HCT116 (cell line): ENCODE measurements around the gene TRPM3. TPM values are rescaled to one million over a fixed set of nuclear protein-coding genes. Genes with fewer than 3 reads are reported as not detected.

Source experiments
- ATAC-seq: fragments of 200-7000 bp; cut with Tn5 transposase; 2 replicates; pipeline ENCODE4 v1.9.1; 2020; ENCODE audit warnings: mild to moderate bottlenecking, moderate library complexity
- BruUV-seq: library from RNA; stranded (reverse); fragments of 400-500 nt; replicated peaks from 2 replicates; lab custom pipeline; 2021; lab: Mats Ljungman, UMichigan
- CTCF ChIA-PET: fragments of 300-600 bp; sonication (Branson Sonifier 250); formaldehyde crosslinking; loops from one replicate; lab custom pipeline; 2021; ENCODE audit warnings: antibody characterized with exemption; lab: Charles Lee
- POLR2A ChIA-PET: fragments of 300-600, 350-600 bp; sonication (Branson Sonifier 250); formaldehyde crosslinking; loops from one replicate; lab custom pipeline; 2021; ENCODE audit warnings: antibody characterized with exemption; lab: Charles Lee
- RAD21 ChIA-PET, 2 experiments: fragments of 300-600 bp; sonication (Branson Sonifier 250); formaldehyde crosslinking; loops; one replicate each; lab custom pipeline; 2023; ENCODE audit warnings: low total read pairs in 2 of 2; ENCODE audit not compliant: uncharacterized antibody in 2 of 2, unreplicated experiment in 2 of 2, low non-redundant PET in 1 of 2; lab: Charles Lee
- DNase-seq: peaks from one replicate; pipeline ENCODE4 v3.0.0-alpha.2; 2010; ENCODE audit warnings: low read depth, low spot score
- H2AFZ ChIP-seq: fragments of 200-600 bp; shearing (Covaris generic), sonication (generic); 2 replicates; pipeline ENCODE4 v1.6.1; 2017; ENCODE audit warnings: low read depth, mixed run types, mixed read lengths, antibody characterized with exemption, low read length; ENCODE audit not compliant: poor library complexity, severe bottlenecking
- H3K27ac ChIP-seq: 2 replicates; pipeline ENCODE4 v1.5.1; 2012; ENCODE audit warnings: low read depth, low read length
- H3K27me3 ChIP-seq: fragments of 200-600 bp; sonication (generic); 2 replicates; pipeline ENCODE4 v1.6.1; 2016; ENCODE audit warnings: mixed run types, low read length, mixed read lengths; ENCODE audit not compliant: insufficient read depth
- H3K36me3 ChIP-seq, 2 experiments: fragments of 200-500 bp in 1 of 2; fragments of 200-600 bp in 1 of 2; sonication (Bioruptor generic) in 1 of 2; sonication (generic) in 1 of 2; 2 replicates each; pipeline versions ENCODE4 v1.5.1 to v1.6.1; 2014 to 2016; ENCODE audit warnings: low read length in 2 of 2, inconsistent platforms in 1 of 2, mixed read lengths in 1 of 2, mixed run types in 1 of 2; ENCODE audit not compliant: insufficient read depth in 2 of 2, control insufficient read depth in 1 of 2
- H3K4me1 ChIP-seq, 2 experiments: fragments of 200-600 bp in 1 of 2; sonication (generic) in 1 of 2; 2 replicates each; pipeline versions ENCODE4 v1.5.1 to v1.6.1; 2012 to 2017; ENCODE audit warnings: low read length in 2 of 2, inconsistent platforms in 1 of 2, mild to moderate bottlenecking in 1 of 2, mixed read lengths in 1 of 2, mixed run types in 1 of 2, moderate library complexity in 1 of 2; ENCODE audit not compliant: insufficient read depth in 2 of 2, control insufficient read depth in 1 of 2
- H3K4me2 ChIP-seq: fragments of 200-600 bp; sonication (generic); 2 replicates; pipeline ENCODE4 v1.6.1; 2017; ENCODE audit warnings: mixed run types, low read length, mixed read lengths
- H3K4me3 ChIP-seq, 2 experiments: fragments of 200-600 bp in 1 of 2; sonication (generic) in 1 of 2; replicated peaks in 1 of 2; 2 replicates each; pipeline ENCODE4 v1.5.1; 2011 to 2016; ENCODE audit warnings: low read length in 2 of 2, control low read depth in 1 of 2, low read depth in 1 of 2, mild to moderate bottlenecking in 1 of 2, mixed read lengths in 1 of 2, mixed run types in 1 of 2
- H3K79me2 ChIP-seq: fragments of 200-600 bp; sonication (generic); 2 replicates; pipeline ENCODE4 v1.6.1; 2017; ENCODE audit warnings: mild to moderate bottlenecking, mixed run types, low read length, moderate library complexity, mixed read lengths; ENCODE audit not compliant: insufficient read depth
- H3K9ac ChIP-seq: fragments of 200-600 bp; sonication (generic); 2 replicates; pipeline ENCODE4 v1.6.1; 2016; ENCODE audit warnings: low read length, mixed read lengths
- H3K9me2 ChIP-seq: fragments of 200-600 bp; sonication (generic), shearing (Covaris generic); 2 replicates; pipeline ENCODE4 v1.6.1; 2017; ENCODE audit warnings: mixed run types, mild to moderate bottlenecking, moderate library complexity; ENCODE audit not compliant: insufficient read depth
- H3K9me3 ChIP-seq, 2 experiments: fragments of 200-500 bp in 1 of 2; fragments of 200-600 bp in 1 of 2; sonication (Bioruptor generic) in 1 of 2; sonication (generic) in 1 of 2; 2 replicates each; pipeline ENCODE4 v1.6.1; 2014 to 2017; ENCODE audit warnings: low read length in 2 of 2, mixed read lengths in 2 of 2, inconsistent platforms in 1 of 2, low read depth in 1 of 2, mild to moderate bottlenecking in 1 of 2, mixed run types in 1 of 2, moderate library complexity in 1 of 2; ENCODE audit not compliant: control insufficient read depth in 1 of 2, insufficient read depth in 1 of 2
- H4K20me1 ChIP-seq: fragments of 200-600 bp; sonication (generic), shearing (Covaris generic); 2 replicates; pipeline ENCODE4 v1.6.1; 2017; ENCODE audit warnings: mixed run types, mild to moderate bottlenecking, moderate library complexity; ENCODE audit not compliant: insufficient read depth
- CBX3 ChIP-seq: IDR thresholded peaks from 2 replicates; pipeline ENCODE4 v1.6.1; 2012; ENCODE audit warnings: low read depth
- CEBPB ChIP-seq: IDR thresholded peaks from 2 replicates; pipeline ENCODE4 v1.6.1; 2012; ENCODE audit warnings: low read depth
- EGR1 ChIP-seq: IDR thresholded peaks from 2 replicates; pipeline ENCODE4 v1.6.1; 2012; ENCODE audit warnings: low read depth
- ELF1 ChIP-seq: IDR thresholded peaks from 2 replicates; pipeline ENCODE4 v1.6.1; 2012; ENCODE audit warnings: low read depth, borderline replicate concordance
- JUND ChIP-seq: IDR thresholded peaks from 2 replicates; pipeline ENCODE4 v1.6.1; 2012
- POLR2A ChIP-seq: IDR thresholded peaks from 2 replicates; pipeline ENCODE4 v1.7.0; 2011; ENCODE audit warnings: borderline replicate concordance; ENCODE audit not compliant: insufficient read depth, insufficient read length; ENCODE audit errors: extremely low read depth
- POLR2AphosphoS5 ChIP-seq: IDR thresholded peaks from 2 replicates; pipeline ENCODE4 v1.6.1; 2011; ENCODE audit warnings: mild to moderate bottlenecking, low read depth, low read length, moderate library complexity
- RAD21 ChIP-seq: IDR thresholded peaks from 2 replicates; pipeline ENCODE4 v1.6.1; 2012; ENCODE audit warnings: low read depth, mild to moderate bottlenecking
- SP1 ChIP-seq: IDR thresholded peaks from 2 replicates; pipeline ENCODE4 v1.6.1; 2012; ENCODE audit warnings: low read depth
- TCF7L2 ChIP-seq: IDR thresholded peaks from 2 replicates; pipeline ENCODE4 v1.7.0; 2011; ENCODE audit warnings: borderline replicate concordance, inconsistent platforms; ENCODE audit not compliant: insufficient read depth, insufficient read length; ENCODE audit errors: extremely low read depth
- YY1 ChIP-seq: IDR thresholded peaks from 2 replicates; pipeline ENCODE4 v1.6.1; 2011; ENCODE audit warnings: low read length, low read depth, moderate library complexity, mild to moderate bottlenecking; ENCODE audit not compliant: insufficient replicate concordance; ENCODE audit errors: extremely low read depth
- ZNF274 ChIP-seq: fragments of 200-500 bp; sonication (Bioruptor generic); IDR thresholded peaks from 2 replicates; pipeline ENCODE4 v1.6.1; 2014; ENCODE audit warnings: mild to moderate bottlenecking, low read depth, low read length, inconsistent platforms
- intact Hi-C: fragments of 100-400 bp; cut with micrococcal nuclease; formaldehyde crosslinking; loops from 2 replicates; pipeline ENCODE4 v1.10.0; 2022
- total RNA-seq: library from RNA; stranded (reverse); gene quantifications from one replicate; pipeline ENCODE4 v1.2.1, GENCODE V29; 2021; ENCODE audit not compliant: unreplicated experiment
- TF ChIP-seq, protein P1 (sequence below): IDR thresholded peaks from 2 replicates; pipeline ENCODE4 v1.6.1; 2012; ENCODE audit warnings: low read depth
- TF ChIP-seq, protein P2 (sequence below): IDR thresholded peaks from 2 replicates; pipeline ENCODE4 v1.6.1; 2011; ENCODE audit warnings: mild to moderate bottlenecking, low read length, moderate library complexity; ENCODE audit not compliant: insufficient replicate concordance; ENCODE audit errors: extremely low read depth
- TF ChIP-seq, protein P3 (sequence below), 3 experiments: fragments of 200-600 bp in 1 of 3; sonication (generic) in 1 of 3; IDR thresholded peaks in 2 of 3; conservative IDR thresholded peaks in 1 of 3; 2 replicates each; pipeline ENCODE4 v1.5.1; 2012 to 2017; ENCODE audit warnings: low read depth in 2 of 3, low read length in 2 of 3, antibody characterized with exemption in 1 of 3, borderline replicate concordance in 1 of 3, control low read depth in 1 of 3, mild to moderate bottlenecking in 1 of 3, mixed read lengths in 1 of 3, mixed run types in 1 of 3, moderate library complexity in 1 of 3; ENCODE audit not compliant: insufficient read depth in 1 of 3
- TF ChIP-seq, protein P4 (sequence below): IDR thresholded peaks from 2 replicates; pipeline ENCODE4 v1.6.1; 2012
- TF ChIP-seq, protein P5 (sequence below): IDR thresholded peaks from 2 replicates; pipeline ENCODE4 v1.6.1; 2012

TRPM3 gene
- total RNA-seq, 1 experiment from 2014 or later = not detected

DNA sequence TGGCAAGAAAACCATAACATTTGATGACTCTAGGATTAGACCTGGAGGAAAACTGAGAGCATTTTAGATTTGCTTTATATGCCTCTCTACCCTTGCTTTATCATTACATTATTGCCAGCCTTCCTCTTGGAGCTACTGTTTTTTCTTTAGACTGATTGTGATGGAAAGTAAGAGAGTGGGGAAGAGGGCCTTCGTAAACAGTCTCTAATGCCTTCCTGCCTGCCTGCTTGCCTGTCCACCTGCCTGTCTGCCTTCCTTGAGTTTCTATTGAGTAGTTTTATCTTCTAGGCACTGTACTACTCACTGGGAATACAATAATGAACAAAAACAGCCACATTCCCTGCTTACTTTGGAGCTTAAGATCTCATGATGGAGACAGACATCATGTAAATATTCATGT lies 189.3 kb downstream of the TRPM3 start:
- ATAC-seq = no peak
- no TSS peak for BruUV-seq
- CTCF ChIA-PET = no interaction called here
- DNase-seq = no peak
- Histone ChIP-seq H3K9ac (no peak overlapping the region), H3K4me3 (no peak overlapping the region), H3K79me2 (no peaks in the 10 kb centered on the region), H3K4me1 (no peaks in the 10 kb centered on the region), H3K4me2 (no peak overlapping the region), H3K9me3 (no peaks in the 10 kb centered on the region), H2AFZ (no peak overlapping the region), H3K9me2 (no peaks in the 10 kb centered on the region), H4K20me1 (no peaks in the 10 kb centered on the region), H3K36me3 (no peaks in the 10 kb centered on the region), H3K27ac (no peak overlapping the region), H3K27me3 (peaks cover 13% of the 10 kb centered on the region; the same call in 1 of the 2 replicates)
- POLR2A ChIA-PET = no interaction called here
- intact Hi-C loops = no loop called here
- TF ChIP-seq CBX3 = no peak
- no peak for TF ChIP-seq TCF7L2
- no peak for TF ChIP-seq CEBPB
- no peak for TF ChIP-seq RAD21
- no peak for TF ChIP-seq JUND
- TF ChIP-seq, protein P1, sequence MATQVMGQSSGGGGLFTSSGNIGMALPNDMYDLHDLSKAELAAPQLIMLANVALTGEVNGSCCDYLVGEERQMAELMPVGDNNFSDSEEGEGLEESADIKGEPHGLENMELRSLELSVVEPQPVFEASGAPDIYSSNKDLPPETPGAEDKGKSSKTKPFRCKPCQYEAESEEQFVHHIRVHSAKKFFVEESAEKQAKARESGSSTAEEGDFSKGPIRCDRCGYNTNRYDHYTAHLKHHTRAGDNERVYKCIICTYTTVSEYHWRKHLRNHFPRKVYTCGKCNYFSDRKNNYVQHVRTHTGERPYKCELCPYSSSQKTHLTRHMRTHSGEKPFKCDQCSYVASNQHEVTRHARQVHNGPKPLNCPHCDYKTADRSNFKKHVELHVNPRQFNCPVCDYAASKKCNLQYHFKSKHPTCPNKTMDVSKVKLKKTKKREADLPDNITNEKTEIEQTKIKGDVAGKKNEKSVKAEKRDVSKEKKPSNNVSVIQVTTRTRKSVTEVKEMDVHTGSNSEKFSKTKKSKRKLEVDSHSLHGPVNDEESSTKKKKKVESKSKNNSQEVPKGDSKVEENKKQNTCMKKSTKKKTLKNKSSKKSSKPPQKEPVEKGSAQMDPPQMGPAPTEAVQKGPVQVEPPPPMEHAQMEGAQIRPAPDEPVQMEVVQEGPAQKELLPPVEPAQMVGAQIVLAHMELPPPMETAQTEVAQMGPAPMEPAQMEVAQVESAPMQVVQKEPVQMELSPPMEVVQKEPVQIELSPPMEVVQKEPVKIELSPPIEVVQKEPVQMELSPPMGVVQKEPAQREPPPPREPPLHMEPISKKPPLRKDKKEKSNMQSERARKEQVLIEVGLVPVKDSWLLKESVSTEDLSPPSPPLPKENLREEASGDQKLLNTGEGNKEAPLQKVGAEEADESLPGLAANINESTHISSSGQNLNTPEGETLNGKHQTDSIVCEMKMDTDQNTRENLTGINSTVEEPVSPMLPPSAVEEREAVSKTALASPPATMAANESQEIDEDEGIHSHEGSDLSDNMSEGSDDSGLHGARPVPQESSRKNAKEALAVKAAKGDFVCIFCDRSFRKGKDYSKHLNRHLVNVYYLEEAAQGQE = no peak
- TF ChIP-seq ELF1 = no peak
- TF ChIP-seq EGR1 = no peak
- no peak for TF ChIP-seq POLR2AphosphoS5
- no peak for TF ChIP-seq SP1
- no peak for TF ChIP-seq YY1
- TF ChIP-seq, protein P2, sequence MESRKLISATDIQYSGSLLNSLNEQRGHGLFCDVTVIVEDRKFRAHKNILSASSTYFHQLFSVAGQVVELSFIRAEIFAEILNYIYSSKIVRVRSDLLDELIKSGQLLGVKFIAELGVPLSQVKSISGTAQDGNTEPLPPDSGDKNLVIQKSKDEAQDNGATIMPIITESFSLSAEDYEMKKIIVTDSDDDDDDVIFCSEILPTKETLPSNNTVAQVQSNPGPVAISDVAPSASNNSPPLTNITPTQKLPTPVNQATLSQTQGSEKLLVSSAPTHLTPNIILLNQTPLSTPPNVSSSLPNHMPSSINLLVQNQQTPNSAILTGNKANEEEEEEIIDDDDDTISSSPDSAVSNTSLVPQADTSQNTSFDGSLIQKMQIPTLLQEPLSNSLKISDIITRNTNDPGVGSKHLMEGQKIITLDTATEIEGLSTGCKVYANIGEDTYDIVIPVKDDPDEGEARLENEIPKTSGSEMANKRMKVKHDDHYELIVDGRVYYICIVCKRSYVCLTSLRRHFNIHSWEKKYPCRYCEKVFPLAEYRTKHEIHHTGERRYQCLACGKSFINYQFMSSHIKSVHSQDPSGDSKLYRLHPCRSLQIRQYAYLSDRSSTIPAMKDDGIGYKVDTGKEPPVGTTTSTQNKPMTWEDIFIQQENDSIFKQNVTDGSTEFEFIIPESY = no peak
- TF ChIP-seq, protein P3, sequence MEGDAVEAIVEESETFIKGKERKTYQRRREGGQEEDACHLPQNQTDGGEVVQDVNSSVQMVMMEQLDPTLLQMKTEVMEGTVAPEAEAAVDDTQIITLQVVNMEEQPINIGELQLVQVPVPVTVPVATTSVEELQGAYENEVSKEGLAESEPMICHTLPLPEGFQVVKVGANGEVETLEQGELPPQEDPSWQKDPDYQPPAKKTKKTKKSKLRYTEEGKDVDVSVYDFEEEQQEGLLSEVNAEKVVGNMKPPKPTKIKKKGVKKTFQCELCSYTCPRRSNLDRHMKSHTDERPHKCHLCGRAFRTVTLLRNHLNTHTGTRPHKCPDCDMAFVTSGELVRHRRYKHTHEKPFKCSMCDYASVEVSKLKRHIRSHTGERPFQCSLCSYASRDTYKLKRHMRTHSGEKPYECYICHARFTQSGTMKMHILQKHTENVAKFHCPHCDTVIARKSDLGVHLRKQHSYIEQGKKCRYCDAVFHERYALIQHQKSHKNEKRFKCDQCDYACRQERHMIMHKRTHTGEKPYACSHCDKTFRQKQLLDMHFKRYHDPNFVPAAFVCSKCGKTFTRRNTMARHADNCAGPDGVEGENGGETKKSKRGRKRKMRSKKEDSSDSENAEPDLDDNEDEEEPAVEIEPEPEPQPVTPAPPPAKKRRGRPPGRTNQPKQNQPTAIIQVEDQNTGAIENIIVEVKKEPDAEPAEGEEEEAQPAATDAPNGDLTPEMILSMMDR (IDR thresholded peaks at IDR 0.05 in 2 of 3, conservative IDR thresholded peaks at IDR 0.05 in 1 of 3; ENCODE audit: borderline replicate concordance in 1 of 3, insufficient read depth in 1 of 3, low read depth in 2 of 3, low read length in 2 of 3) = no peak
- TF ChIP-seq ZNF274 = no peak
- TF ChIP-seq, protein P4, sequence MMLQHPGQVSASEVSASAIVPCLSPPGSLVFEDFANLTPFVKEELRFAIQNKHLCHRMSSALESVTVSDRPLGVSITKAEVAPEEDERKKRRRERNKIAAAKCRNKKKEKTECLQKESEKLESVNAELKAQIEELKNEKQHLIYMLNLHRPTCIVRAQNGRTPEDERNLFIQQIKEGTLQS = no peak
- TF ChIP-seq POLR2A = no peak
- TF ChIP-seq, protein P5, sequence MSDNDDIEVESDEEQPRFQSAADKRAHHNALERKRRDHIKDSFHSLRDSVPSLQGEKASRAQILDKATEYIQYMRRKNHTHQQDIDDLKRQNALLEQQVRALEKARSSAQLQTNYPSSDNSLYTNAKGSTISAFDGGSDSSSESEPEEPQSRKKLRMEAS = no peak
- RAD21 ChIA-PET = no interaction called here
